GM19395 (cell line): Measurements from ENCODE around the gene ZNF787.

ENCODE experiments used
- ATAC-seq: cut with Tn5 transposase; IDR thresholded peaks from one replicate; pipeline ENCODE4 v1.9.1; 2021; ENCODE audit warnings: mild to moderate bottlenecking, moderate library complexity; ENCODE audit not compliant: unreplicated experiment

The ZNF787 gene

GRCh38 chr19:56123266-56123891 lies 2.3 kb upstream of the ZNF787 start:
- ATAC-seq: no peak

GRCh38 chr19:56120371-56121179 lies 520 bp downstream of the ZNF787 start:
- ATAC-seq: peak; percentile 29

- ATAC-seq: no peak
Measured at GRCh38 chr19:56120002-56120370, 1.1 kb downstream of the ZNF787 start.

DNA sequence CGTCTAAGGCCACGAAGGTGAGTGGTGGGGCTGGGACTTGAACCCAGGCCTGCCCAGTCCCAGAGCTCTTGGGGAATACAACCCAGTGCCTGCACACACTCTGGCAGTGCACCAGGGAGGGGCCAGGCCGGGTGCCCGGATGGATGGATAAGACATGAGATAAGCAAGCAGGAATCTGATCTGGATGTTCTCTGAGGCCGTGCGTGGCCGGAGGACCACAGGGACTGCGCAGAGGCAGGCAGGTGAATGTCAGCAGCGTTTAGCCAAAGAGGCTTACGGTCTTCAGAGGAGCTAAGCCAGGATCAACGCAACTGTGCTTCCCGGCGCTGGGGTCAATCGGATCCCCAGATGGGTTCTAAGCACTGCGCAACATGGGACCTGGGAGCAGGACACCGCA lies 1.5 kb downstream of the ZNF787 start:
- no peak for ATAC-seq

- no peak for ATAC-seq
Measured at GRCh38 chr19:56118666-56119581, 2.2 kb downstream of the ZNF787 start.

GRCh38 chr19:56117889-56118288 lies 3.2 kb downstream of the ZNF787 start:
- no peak for ATAC-seq

GRCh38 chr19:56117376-56117884 lies 3.7 kb downstream of the ZNF787 start:
- no peak for ATAC-seq

DNA sequence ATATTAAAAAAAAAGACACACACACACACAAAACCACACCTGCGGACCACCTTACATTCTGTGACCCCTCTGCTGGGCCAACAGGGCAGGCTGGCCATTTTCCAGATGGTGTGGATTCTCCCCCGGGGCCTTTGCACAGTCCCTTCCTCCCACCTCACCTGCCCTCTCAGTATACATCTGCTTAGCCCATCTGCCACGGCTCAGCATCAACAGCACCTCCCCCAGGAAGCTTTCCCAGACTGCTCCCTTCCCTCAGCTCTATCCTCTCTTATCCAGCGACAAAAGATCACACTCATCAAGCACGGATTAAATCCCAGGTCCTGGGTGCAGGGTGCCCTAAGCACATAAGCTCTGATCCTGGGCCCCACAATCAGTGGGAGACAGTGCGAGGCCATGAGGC lies 4.5 kb downstream of the ZNF787 start:
- no peak for ATAC-seq

DNA sequence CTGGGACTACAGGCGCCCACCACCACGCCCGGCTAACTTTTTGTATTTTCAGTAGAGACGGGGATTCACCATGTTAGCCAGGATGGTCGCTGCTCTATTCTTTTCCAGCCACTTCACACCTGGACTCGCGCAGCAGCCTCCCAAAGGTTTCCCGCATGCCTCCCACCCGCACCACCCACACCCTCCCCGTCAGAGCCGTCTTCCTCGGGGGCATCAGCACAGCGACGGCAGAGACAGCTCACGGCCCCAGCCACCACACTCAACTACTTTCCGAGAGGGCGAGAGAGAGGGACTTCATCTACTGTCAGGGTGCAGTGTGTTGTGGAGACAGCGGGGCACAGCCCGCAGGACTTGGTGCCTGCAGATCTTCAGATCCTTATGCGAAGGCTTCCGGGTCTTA lies 5.6 kb downstream of the ZNF787 start:
- no peak for ATAC-seq

DNA sequence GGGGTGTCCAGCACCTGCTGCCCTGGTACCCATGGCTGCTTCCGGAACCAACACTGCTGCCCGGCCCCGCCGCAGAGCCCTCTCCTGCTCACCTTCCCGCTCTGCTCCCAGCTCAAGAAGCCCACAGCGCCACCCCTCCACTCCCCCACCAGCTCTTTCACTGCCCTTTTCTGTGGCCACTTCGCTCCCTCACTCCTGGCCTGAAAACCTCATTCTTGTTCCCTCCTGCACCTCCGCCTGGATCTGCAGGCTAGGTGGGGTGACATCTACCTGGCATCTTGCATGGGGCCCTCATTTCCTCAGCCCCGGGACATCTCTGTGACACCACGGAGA lies 6.4 kb downstream of the ZNF787 start:
- no peak for ATAC-seq

GRCh38 chr19:56114051-56114777 lies 6.9 kb downstream of the ZNF787 start:
- no peak for ATAC-seq

DNA sequence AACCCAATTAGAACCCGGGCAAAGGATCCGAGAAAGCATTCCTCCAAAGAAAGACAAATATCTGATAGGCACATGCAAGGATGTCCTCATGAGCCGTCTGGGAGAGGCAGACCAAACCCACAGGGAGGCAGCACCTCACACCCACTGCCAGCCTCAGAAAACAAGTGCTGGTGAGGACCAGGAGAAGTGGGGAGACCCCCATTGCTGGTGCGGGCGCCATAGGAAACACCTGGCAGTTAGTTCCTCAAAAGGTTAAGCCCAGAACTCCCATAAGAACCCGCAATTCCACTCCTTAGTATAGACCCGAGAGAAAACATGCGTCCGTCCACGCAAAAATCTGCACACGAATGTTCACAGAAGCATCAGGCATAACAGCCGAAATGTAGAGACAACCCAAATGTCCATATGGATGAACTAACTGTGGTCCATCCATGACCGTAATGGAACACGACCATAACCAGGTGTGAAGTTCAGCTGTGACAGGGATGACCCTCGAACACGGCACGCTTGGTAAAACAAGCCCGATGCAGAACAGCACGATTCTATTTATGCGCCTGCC lies 7.9 kb downstream of the ZNF787 start:
- no peak for ATAC-seq

GRCh38 chr19:56112313-56112709 lies 8.8 kb downstream of the ZNF787 start:
- ATAC-seq: no peak

DNA sequence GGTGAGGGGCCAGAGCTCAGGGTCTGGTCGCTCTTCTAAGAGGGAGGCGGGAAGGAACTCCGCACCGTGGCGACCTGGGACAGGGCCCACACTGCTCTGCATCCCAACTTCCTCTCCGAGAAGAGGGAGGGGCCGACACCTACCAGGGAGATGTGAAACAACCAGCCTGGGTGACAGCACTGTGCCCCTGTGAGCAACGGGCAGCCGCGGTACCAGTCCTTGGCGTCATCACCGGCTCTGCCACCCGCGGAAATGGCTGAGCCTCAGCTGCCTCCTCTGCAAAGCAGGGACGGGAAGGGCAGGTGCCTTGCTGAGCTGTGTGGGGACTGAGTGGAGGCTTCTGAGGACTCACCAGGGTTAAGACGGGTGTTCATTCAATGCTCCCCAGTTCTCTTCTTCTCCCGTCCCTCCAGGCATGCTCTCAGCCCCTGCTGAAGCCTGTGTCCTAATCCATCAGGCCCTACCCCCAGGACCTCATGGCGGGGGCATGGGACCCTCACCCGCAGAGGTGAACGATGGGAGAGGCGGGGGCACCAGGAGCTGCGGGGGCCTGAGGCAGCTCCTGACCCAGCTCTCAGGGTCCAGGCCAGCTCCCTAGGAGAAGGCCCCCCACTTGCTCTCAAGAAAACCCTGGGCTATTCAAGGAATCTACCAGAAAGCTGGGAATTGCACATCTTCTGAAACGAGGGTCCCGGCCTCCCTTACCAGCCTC lies 9.3 kb downstream of the ZNF787 start:
- peak; percentile 58 for ATAC-seq

GRCh38 chr19:56110515-56111448 lies 10.3 kb downstream of the ZNF787 start:
- ATAC-seq: no peak

DNA sequence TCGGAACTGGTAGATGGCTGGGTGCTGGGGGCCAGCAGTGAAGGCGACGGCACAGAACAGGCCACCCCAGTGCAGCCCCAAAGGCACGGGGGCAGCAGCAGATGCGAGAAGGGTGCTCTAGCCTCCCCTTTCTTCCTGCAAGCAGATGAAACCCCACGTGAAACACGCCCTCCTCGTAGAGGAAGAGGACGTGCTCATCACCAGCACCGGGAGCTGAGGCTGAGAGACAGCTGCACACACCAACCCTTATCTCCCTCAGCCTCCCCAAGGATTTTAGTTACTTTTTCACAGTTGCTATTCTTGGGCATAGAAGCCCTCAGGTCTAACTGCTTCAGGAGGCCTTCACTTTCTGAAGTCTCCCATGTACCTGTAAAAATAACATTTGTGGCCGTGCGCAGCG lies 11.9 kb downstream of the ZNF787 start:
- ATAC-seq: peak; percentile 35

DNA sequence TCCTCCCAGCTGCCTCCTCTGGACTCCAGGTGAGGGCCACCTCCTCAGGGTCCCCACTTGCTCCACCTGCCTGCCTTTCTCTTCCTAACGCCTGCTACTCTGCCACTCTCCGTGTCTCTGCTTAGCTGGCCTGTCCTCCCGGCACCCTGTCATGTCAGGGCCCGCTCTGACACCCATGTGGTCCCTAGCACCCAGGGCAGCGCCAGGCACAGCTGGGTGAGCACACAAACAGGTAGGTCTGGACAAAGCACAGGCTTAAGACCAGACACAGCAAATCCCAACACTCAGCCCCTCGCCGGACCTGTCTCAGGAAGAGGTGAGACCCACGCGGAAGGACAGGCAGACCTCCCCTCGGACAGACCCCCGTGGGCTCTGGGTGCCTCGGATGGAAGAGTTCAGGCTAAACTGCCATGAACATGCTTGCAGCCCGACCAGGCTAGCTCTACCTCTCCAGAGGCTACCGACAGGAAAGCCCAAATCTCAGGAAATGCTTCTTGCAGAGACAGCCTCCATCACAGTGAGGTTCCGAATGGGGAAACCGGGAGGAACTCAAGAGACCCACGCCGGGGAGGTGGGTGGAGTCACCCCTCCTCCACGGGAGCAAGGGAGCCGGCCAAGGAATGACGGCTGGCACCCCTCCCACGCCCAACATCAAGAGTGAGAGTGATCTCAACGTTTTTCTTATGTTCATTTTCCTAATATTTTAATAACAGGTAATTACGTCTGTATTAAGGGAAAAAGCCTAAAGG lies 12.5 kb downstream of the ZNF787 start:
- ATAC-seq: no peak
